ENCODE results near the gene JAG1.

The JAG1 gene

DNA sequence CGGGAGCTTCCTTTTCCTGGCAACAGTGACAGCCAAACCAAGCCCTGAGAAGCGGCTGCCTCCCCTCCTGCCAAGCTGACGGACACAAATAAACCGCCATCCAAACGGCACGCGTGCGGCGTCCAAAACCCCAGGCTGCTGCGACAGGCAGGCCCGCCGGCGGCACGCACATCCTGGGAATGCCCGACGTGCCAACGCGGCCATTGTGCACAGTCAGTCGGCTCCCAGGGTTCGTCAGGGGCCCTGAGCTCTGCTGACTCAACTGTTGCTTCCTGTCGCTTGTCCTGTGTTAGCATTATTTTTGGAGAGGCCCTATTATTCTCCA is 6.8 kb downstream of the JAG1 start:
- Histone ChIP-seq H3K9me3 (ENCODE audit: insufficient read depth, low read length) (no peaks in the 10 kb centered on the region), H3K4me2 (ENCODE audit: low read depth, low read length, poor library complexity, severe bottlenecking) (no peak overlapping the region), H4K20me1 (ENCODE audit: low read depth, low read length) (no peaks in the 10 kb centered on the region), H3K9ac (ENCODE audit: low read length) (no peak overlapping the region), H3K4me3 (ENCODE audit: insufficient read depth, low read length, poor library complexity, severe bottlenecking) (no peak overlapping the region), H3F3A (ENCODE audit: insufficient read depth) (peaks cover 5% of the 10 kb centered on the region; the same call in 1 of the 2 replicates), H3K79me2 (ENCODE audit: insufficient read depth, low read length) (no peaks in the 10 kb centered on the region), H2AFZ (ENCODE audit: low read depth, low read length, severe bottlenecking) (no peak overlapping the region), H3K27ac (ENCODE audit: low read depth, low read length) (no peak overlapping the region), H3K9me2 (replicated peaks; ENCODE audit: insufficient read depth, low read length) (no peaks in the 10 kb centered on the region), H3K36me3 (ENCODE audit: low read length) (no peaks in the 10 kb centered on the region), H3K27me3 (ENCODE audit: low read length) (no peaks in the 10 kb centered on the region)
- TF ChIP-seq, protein P1, sequence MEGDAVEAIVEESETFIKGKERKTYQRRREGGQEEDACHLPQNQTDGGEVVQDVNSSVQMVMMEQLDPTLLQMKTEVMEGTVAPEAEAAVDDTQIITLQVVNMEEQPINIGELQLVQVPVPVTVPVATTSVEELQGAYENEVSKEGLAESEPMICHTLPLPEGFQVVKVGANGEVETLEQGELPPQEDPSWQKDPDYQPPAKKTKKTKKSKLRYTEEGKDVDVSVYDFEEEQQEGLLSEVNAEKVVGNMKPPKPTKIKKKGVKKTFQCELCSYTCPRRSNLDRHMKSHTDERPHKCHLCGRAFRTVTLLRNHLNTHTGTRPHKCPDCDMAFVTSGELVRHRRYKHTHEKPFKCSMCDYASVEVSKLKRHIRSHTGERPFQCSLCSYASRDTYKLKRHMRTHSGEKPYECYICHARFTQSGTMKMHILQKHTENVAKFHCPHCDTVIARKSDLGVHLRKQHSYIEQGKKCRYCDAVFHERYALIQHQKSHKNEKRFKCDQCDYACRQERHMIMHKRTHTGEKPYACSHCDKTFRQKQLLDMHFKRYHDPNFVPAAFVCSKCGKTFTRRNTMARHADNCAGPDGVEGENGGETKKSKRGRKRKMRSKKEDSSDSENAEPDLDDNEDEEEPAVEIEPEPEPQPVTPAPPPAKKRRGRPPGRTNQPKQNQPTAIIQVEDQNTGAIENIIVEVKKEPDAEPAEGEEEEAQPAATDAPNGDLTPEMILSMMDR (IDR thresholded peaks at IDR 0.05; ENCODE audit: insufficient read depth, low read length, poor library complexity, severe bottlenecking): no peak
- no peak for TF ChIP-seq EZH2phosphoT487 (conservative IDR thresholded peaks at IDR 0.05; ENCODE audit: low read length)

DNA sequence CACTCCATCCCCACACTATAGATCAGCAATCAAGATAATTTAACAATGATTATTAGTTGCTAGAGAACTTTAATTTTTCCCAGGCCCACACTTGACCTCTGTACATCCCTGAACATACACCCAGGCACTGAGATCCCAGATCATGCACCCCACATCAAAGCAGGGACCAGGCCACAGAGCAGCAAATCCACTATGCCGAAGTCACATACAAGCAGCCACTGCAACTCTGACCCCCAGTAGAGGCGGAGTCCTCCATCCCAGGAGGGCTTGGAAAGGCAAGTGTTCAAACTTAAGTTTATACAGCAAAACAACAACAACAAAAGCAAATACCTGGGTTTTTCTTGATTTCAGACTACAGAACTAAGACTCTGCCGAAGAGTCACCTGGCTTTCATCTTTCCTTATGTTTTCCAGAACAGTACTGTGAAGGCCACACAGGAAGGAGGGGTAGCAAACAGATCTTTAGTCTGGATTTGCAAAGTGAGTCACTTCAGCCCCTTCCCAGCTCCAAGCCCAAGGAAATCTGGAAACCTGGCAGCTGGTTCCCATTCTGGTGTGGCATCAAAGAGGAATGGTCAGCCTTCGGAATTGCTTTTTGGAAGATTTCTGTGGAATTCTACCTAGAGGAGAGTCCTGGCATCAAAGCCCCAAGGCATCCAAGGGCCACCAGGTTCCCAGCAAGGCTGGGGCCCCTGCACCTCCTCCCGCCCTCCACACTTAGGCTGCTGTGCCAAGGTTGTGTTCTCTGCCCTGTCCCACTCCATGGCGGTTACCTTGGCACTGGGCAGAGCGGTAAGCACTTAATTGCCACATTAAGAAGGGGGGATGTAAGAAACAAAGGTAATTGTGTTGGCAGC is 7.3 kb downstream of the JAG1 start:
- H3K36me3 ChIP-seq (ENCODE audit: low read length): no peaks in the 10 kb centered on the region
- H3K4me3 ChIP-seq (ENCODE audit: insufficient read depth, low read length, poor library complexity, severe bottlenecking): no peak overlapping the region
- H3K9me2 ChIP-seq (replicated peaks; ENCODE audit: insufficient read depth, low read length): no peaks in the 10 kb centered on the region
- H3F3A ChIP-seq (ENCODE audit: insufficient read depth): peaks cover 5% of the 10 kb centered on the region; the same call in 1 of the 2 replicates
- no peak overlapping the region for H3K9ac ChIP-seq (ENCODE audit: low read length)
- no peak for TF ChIP-seq EZH2phosphoT487 (conservative IDR thresholded peaks at IDR 0.05; ENCODE audit: low read length)
- TF ChIP-seq, protein P1 (IDR thresholded peaks at IDR 0.05; ENCODE audit: insufficient read depth, low read length, poor library complexity, severe bottlenecking): no peak
- no peaks in the 10 kb centered on the region for H3K9me3 ChIP-seq (ENCODE audit: insufficient read depth, low read length)
- H3K27me3 ChIP-seq (ENCODE audit: low read length): no peaks in the 10 kb centered on the region
- no peak overlapping the region for H3K4me2 ChIP-seq (ENCODE audit: low read depth, low read length, poor library complexity, severe bottlenecking)
- no peaks in the 10 kb centered on the region for H3K79me2 ChIP-seq (ENCODE audit: insufficient read depth, low read length)
- H2AFZ ChIP-seq (ENCODE audit: low read depth, low read length, severe bottlenecking): no peak overlapping the region
- H4K20me1 ChIP-seq (ENCODE audit: low read depth, low read length): no peaks in the 10 kb centered on the region
- no peak overlapping the region for H3K27ac ChIP-seq (ENCODE audit: low read depth, low read length)

DNA sequence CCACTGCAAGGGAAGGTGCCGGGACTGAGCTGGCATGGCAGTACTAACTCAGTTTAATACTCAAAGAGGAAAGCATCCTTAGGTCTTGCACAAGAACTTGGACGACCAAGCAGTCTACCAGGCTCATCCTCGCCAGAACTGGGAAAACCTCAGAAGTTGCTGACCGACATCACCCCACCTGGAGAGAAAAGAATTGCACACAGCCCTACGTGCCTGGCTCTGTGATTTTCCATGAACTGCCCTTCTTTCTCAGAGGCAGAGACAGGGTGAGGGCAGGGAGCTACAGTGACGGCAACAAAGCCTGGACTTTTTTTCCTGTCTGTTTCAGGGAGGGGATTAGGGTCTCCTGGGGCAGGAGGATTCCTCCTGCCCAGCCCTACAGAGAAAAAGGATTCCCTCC is 8.0 kb downstream of the JAG1 start:
- Histone ChIP-seq H3K9me3 (ENCODE audit: insufficient read depth, low read length) (no peaks in the 10 kb centered on the region), H3K36me3 (ENCODE audit: low read length) (no peaks in the 10 kb centered on the region), H3F3A (ENCODE audit: insufficient read depth) (no peaks in the 10 kb centered on the region), H3K27ac (ENCODE audit: low read depth, low read length) (no peak overlapping the region), H3K4me2 (ENCODE audit: low read depth, low read length, poor library complexity, severe bottlenecking) (no peak overlapping the region), H3K4me3 (ENCODE audit: insufficient read depth, low read length, poor library complexity, severe bottlenecking) (no peak overlapping the region), H3K9me2 (replicated peaks; ENCODE audit: insufficient read depth, low read length) (no peaks in the 10 kb centered on the region), H3K9ac (ENCODE audit: low read length) (no peak overlapping the region), H3K27me3 (ENCODE audit: low read length) (no peaks in the 10 kb centered on the region), H2AFZ (ENCODE audit: low read depth, low read length, severe bottlenecking) (no peak overlapping the region), H4K20me1 (ENCODE audit: low read depth, low read length) (no peaks in the 10 kb centered on the region), H3K79me2 (ENCODE audit: insufficient read depth, low read length) (no peaks in the 10 kb centered on the region)
- no peak for TF ChIP-seq EZH2phosphoT487 (conservative IDR thresholded peaks at IDR 0.05; ENCODE audit: low read length)
- TF ChIP-seq, protein P1 (IDR thresholded peaks at IDR 0.05; ENCODE audit: insufficient read depth, low read length, poor library complexity, severe bottlenecking): no peak

Measured in SU-DHL-6 (cell line).